SK-N-SH treated with all-trans-retinoic acid at 6 μM for 48 hours (cell line): ENCODE measurements around the gene FXYD2.

Experiments
- BACH2 ChIP-seq: fragments of 250-450 bp; sonication (Bioruptor Pico); IDR thresholded peaks from 2 replicates; pipeline ENCODE4 v1.9.0; 2021; ENCODE audit warnings: mild to moderate bottlenecking, borderline replicate concordance
- CSDC2 ChIP-seq: fragments of 250-450 bp; sonication (Bioruptor Pico); IDR thresholded peaks from 2 replicates; pipeline ENCODE4 v1.5.0; 2020; ENCODE audit warnings: mild to moderate bottlenecking, moderate library complexity
- ESRRG ChIP-seq: fragments of 250-450 bp; sonication (Bioruptor Pico); IDR thresholded peaks from 2 replicates; pipeline ENCODE4 v1.6.1; 2021; ENCODE audit warnings: mild to moderate bottlenecking
- RARB ChIP-seq: fragments of 250-450 bp; sonication (Bioruptor Pico); IDR thresholded peaks from 2 replicates; pipeline ENCODE4 v1.8.0; 2021; ENCODE audit warnings: mild to moderate bottlenecking, moderate library complexity
- TSHZ2 ChIP-seq: fragments of 250-450 bp; sonication (Bioruptor Pico); IDR thresholded peaks from 2 replicates; pipeline ENCODE4 v1.5.0; 2020; ENCODE audit warnings: mild to moderate bottlenecking, moderate library complexity

- TF ChIP-seq TSHZ2 (no peak), BACH2 (CRISPR knock-in tag) (no peak), ESRRG (CRISPR knock-in tag) (no peak), RARB (no peak), CSDC2 (no peak)
Observed at GRCh38 chr11:117821431-117821830, 3.1 kb downstream of the FXYD2 start.
